HCT116 (cell line): ENCODE measurements around the gene UCN2.

Experiments
- CTCF ChIP-seq, 3 experiments: fragments of 200-600 bp in 1 of 3; sonication (generic) in 1 of 3; IDR thresholded peaks in 2 of 3; conservative IDR thresholded peaks in 1 of 3; 2 replicates each; pipeline ENCODE4 v1.5.1; 2012 to 2017; ENCODE audit warnings: low read depth in 2 of 3, low read length in 2 of 3, antibody characterized with exemption in 1 of 3, borderline replicate concordance in 1 of 3, control low read depth in 1 of 3, mild to moderate bottlenecking in 1 of 3, mixed read lengths in 1 of 3, mixed run types in 1 of 3, moderate library complexity in 1 of 3; ENCODE audit not compliant: insufficient read depth in 1 of 3
- EZH2 ChIP-seq: fragments of 200-600 bp; sonication (generic); IDR thresholded peaks from 2 replicates; pipeline ENCODE4 v1.6.1; 2017; ENCODE audit warnings: antibody characterized with exemption, mixed run types
- EZH2phosphoT487 ChIP-seq: fragments of 200-600 bp; IDR thresholded peaks from 2 replicates; pipeline ENCODE4 v1.6.1; 2018; ENCODE audit warnings: antibody characterized with exemption, borderline replicate concordance
- POLR2A ChIP-seq: IDR thresholded peaks from 2 replicates; pipeline ENCODE4 v1.7.0; 2011; ENCODE audit warnings: borderline replicate concordance; ENCODE audit not compliant: insufficient read depth, insufficient read length; ENCODE audit errors: extremely low read depth
- POLR2AphosphoS5 ChIP-seq: IDR thresholded peaks from 2 replicates; pipeline ENCODE4 v1.6.1; 2011; ENCODE audit warnings: mild to moderate bottlenecking, low read depth, low read length, moderate library complexity
- REST ChIP-seq: IDR thresholded peaks from 2 replicates; pipeline ENCODE4 v1.6.1; 2012; ENCODE audit warnings: low read depth
- SP1 ChIP-seq: IDR thresholded peaks from 2 replicates; pipeline ENCODE4 v1.6.1; 2012; ENCODE audit warnings: low read depth
- TCF7L2 ChIP-seq: IDR thresholded peaks from 2 replicates; pipeline ENCODE4 v1.7.0; 2011; ENCODE audit warnings: borderline replicate concordance, inconsistent platforms; ENCODE audit not compliant: insufficient read depth, insufficient read length; ENCODE audit errors: extremely low read depth
- YY1 ChIP-seq: IDR thresholded peaks from 2 replicates; pipeline ENCODE4 v1.6.1; 2011; ENCODE audit warnings: low read length, low read depth, moderate library complexity, mild to moderate bottlenecking; ENCODE audit not compliant: insufficient replicate concordance; ENCODE audit errors: extremely low read depth
- ZFX ChIP-seq: fragments of 450-650 bp; IDR thresholded peaks from 2 replicates; pipeline ENCODE4 v1.6.1; 2017
- ZNF274 ChIP-seq: fragments of 200-500 bp; sonication (Bioruptor generic); IDR thresholded peaks from 2 replicates; pipeline ENCODE4 v1.6.1; 2014; ENCODE audit warnings: mild to moderate bottlenecking, low read depth, low read length, inconsistent platforms

- TF ChIP-seq CTCF (IDR thresholded peaks at IDR 0.05 in 2 of 3, conservative IDR thresholded peaks at IDR 0.05 in 1 of 3; ENCODE audit: borderline replicate concordance in 1 of 3, insufficient read depth in 1 of 3, low read depth in 2 of 3, low read length in 2 of 3) (no peak), YY1 (no peak), EZH2 (no peak), EZH2phosphoT487 (no peak), POLR2AphosphoS5 (no peak), POLR2A (no peak), SP1 (no peak), REST (no peak), ZNF274 (no peak), TCF7L2 (no peak), ZFX (no peak)
Observed at GRCh38 chr3:48576647-48577046, 13.1 kb upstream of the UCN2 start.
